ENCODE measurements around the gene PHACTR1. TPM values are rescaled to one million over a fixed set of nuclear protein-coding genes. Genes with fewer than 3 reads are reported as not detected.

Gene PHACTR1
- total RNA-seq, 2 experiments from 2014 or later: 0.11 TPM; not detected in 1

GRCh38 chr6:13012296-13012695 is 295.7 kb downstream of the PHACTR1 start:
- no peak for DNase-seq
- POLR2A ChIA-PET: no interaction called here
- ATAC-seq: no peak
- no peak for TF ChIP-seq CTCF (IDR thresholded peaks at IDR 0.05)
- H3K27me3 Mint-ChIP-seq: peaks cover 47% of the 10 kb centered on the region
- no peaks in the 10 kb centered on the region for H3K9me3 Mint-ChIP-seq
- CTCF ChIA-PET: no interaction called here
- H3K4me1 Mint-ChIP-seq (ENCODE audit: low read depth): peaks cover 3% of the 10 kb centered on the region
- H3K27ac Mint-ChIP-seq: no peak overlapping the region
- H3K36me3 Mint-ChIP-seq (ENCODE audit: low read depth): no peaks in the 10 kb centered on the region
- intact Hi-C loops (cut with micrococcal nuclease): no loop called here
- H3K4me3 Mint-ChIP-seq: no peak overlapping the region

GRCh38 chr6:13012977-13013680 is 296.6 kb downstream of the PHACTR1 start:
- Mint-ChIP-seq H3K4me1 (ENCODE audit: low read depth) (peaks cover 3% of the 10 kb centered on the region), H3K9me3 (no peaks in the 10 kb centered on the region), H3K36me3 (ENCODE audit: low read depth) (no peaks in the 10 kb centered on the region), H3K27ac (no peak overlapping the region), H3K27me3 (peaks cover 47% of the 10 kb centered on the region), H3K4me3 (peak overlapping the region; percentile 58)
- DNase-seq (peak; percentile 19), ATAC-seq (peak; percentile 45)
- TF ChIP-seq CTCF (IDR thresholded peaks at IDR 0.05): no peak
- ChIA-PET CTCF (interaction anchor here (0.7 kb wide), 1 partner anchor 873 kb away, joined by 3 read pairs; no protein-coding TSS in a partner anchor), POLR2A (no interaction called here)
- intact Hi-C loops (cut with micrococcal nuclease): no loop called here

- ChIA-PET POLR2A (no interaction called here), CTCF (interaction anchor here (0.7 to 1.6 kb wide), 2 partner anchors 13 to 874 kb away, joined by 3 to 4 read pairs; no protein-coding TSS in a partner anchor)
- TF ChIP-seq CTCF (IDR thresholded peaks at IDR 0.05): no peak
- intact Hi-C loops (cut with micrococcal nuclease): no loop called here
- DNase-seq (no peak), ATAC-seq (peak; percentile 27)
- H3K4me1 Mint-ChIP-seq (ENCODE audit: low read depth): peaks cover 3% of the 10 kb centered on the region
- H3K27me3 Mint-ChIP-seq: peaks cover 46% of the 10 kb centered on the region
- no peaks in the 10 kb centered on the region for H3K9me3 Mint-ChIP-seq
- peak overlapping the region; percentile 58 for H3K4me3 Mint-ChIP-seq
- no peak overlapping the region for H3K27ac Mint-ChIP-seq
- H3K36me3 Mint-ChIP-seq (ENCODE audit: low read depth): no peaks in the 10 kb centered on the region
Measured at GRCh38 chr6:13013681-13014503, 297.3 kb downstream of the PHACTR1 start.

- Mint-ChIP-seq H3K4me3 (peak overlapping the region; percentile 15), H3K27ac (no peak overlapping the region), H3K4me1 (ENCODE audit: low read depth) (peaks cover 3% of the 10 kb centered on the region), H3K36me3 (ENCODE audit: low read depth) (no peaks in the 10 kb centered on the region), H3K9me3 (no peaks in the 10 kb centered on the region), H3K27me3 (peaks cover 46% of the 10 kb centered on the region)
- intact Hi-C loops (cut with micrococcal nuclease): no loop called here
- ATAC-seq (no peak), DNase-seq (no peak)
- TF ChIP-seq CTCF (IDR thresholded peaks at IDR 0.05): no peak
- ChIA-PET CTCF (interaction anchor here (1.6 kb wide), 1 partner anchor 12 kb away, joined by 4 read pairs; no protein-coding TSS in a partner anchor), POLR2A (no interaction called here)
Measured at GRCh38 chr6:13014504-13015378, 298.2 kb downstream of the PHACTR1 start.
